K562 treated with DMSO at 1 percent for 24 hours (cell line): ENCODE data around the gene TCEAL7. TPM values are rescaled to one million over a fixed set of nuclear protein-coding genes. Genes with fewer than 3 reads are reported as not detected.

ENCODE experiments used
- total RNA-seq: library from RNA; unstranded; fragments of 300-600 nt; gene quantifications from 2 replicates; pipeline ENCODE4 v1.2.3, GENCODE V29; 2022; ENCODE audit warnings: low read depth; ENCODE audit not compliant: insufficient read depth

The TCEAL7 gene
- not detected in 2 replicates for total RNA-seq

DNA sequence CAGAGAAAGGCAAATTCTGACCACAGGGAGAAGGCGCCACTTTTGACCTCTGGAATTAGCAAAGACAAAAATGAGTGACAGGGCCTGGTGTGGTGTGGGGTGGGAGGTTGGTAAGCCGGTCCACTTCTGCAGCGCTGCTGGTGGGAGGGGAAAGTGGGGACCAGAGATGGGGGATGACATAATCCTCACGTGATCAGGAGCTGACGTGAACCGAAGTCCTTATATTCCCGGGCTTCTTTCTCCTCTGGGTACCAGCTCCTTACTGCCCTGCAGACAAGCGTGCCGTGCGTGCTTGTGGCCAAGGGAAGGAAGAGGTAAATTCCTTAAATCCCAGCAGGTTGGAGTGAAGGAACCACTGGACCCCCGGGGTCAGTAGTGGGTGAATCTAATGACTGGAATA lies at the start of gene TCEAL7:
TCEAL7 (plus strand) TSS at position 249 of the 400 bp plus-strand sequence. CDS start 1,165 bp downstream, outside the sequence.

DNA sequence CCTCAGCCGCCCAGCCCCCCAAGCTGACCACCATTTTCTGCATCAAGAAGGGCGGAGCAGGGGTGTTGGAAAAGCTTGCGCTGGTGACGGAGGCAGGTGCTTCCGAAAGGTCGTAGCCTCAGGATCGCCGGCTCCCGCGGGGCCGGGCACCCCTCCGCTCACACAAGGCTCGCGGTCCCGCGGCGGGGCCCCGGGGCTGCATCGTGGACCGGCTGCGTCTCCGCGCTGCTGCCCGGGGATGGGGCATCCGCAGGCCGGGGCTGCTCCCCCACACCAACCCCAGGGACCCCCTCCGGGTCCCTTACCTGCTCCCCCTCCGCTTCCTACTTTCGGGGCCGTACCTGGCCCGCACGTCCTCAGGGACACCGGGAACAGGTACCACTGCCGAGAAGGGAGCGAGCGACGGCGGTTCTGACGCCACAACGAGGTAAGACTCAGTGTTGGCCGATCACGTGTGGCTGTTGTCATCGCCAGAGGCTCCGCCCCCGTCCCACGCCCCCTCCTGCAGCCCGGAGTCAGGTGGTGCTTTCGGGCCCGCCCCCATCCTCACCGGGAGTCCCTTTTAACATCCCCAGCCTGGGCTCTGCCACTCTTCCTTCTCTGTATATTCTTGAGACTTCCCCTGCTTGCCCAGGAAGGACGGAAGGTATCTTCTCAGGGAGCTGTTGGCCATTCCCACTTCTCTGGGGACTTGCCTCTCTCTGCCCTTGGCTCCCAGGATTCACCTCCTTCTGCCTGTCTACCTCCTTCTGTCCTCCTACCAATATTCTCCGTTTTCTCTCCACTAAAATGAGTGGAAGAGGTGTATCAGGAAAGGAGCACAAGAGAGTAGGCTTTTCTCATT lies 19.3 kb upstream of the TCEAL7 start, which contains the start of gene BEX2:
BEX2 (minus strand) TSS at position 436 of the 844 bp plus-strand sequence. CDS start 1,014 bp downstream, outside the sequence.

DNA sequence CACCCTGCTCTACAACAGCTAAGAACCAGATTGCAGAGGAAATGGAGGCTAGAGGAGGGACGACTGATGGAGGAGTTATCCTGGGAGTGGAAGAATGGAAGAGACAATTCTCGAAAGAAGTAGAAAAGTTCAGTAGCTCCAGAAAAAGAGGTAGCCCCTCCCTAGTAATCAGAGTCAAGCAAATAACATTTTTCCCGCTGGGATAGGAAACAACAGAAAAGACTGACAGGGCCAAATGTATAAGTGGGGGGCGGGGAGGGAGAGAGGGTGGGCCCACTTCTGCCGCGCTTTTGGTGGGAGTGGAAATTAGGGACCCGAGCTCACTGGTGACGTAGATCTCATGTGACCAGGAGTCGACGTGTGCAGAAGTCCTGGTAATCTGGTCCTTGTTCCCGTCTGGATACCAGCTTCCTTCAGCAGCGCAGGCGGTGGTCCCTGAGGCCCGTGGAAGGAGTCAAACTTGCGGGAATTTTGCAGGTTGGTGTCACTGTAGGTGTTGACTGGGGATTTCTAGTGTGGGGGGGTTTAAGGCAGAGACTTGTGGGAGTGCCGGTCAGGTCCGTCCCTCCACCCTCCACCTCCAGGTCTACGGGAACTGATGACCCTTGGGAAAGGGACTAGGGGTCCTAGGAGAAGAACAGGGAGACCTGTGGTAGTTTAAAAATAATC lies 26.2 kb downstream of the TCEAL7 start, which contains the start of gene TCEAL9:
TCEAL9 (plus strand) TSS at position 377 of the 669 bp plus-strand sequence. CDS start 1,179 bp downstream, outside the sequence.

GRCh38 chrX:103376118-103376978 lies 46.3 kb downstream of the TCEAL7 start, which contains the start of gene BEX3:
Gene BEX3 (plus strand): TSS chrX:103376538. CDS start chrX:103377522, 984 bp downstream.

Other genes with a start within 250 kb of the TCEAL7 start
- gene NXF3, start 237.1 kb upstream of the TCEAL7 start, total RNA-seq: 2.5 and 3.0 TPM in 2 replicates
- gene BEX4, start 115.1 kb upstream of the TCEAL7 start, total RNA-seq: 98.3 and 109 TPM in 2 replicates
- gene TCEAL8, start 75.1 kb upstream of the TCEAL7 start, total RNA-seq: 30.8 and 40.5 TPM in 2 replicates
- gene TCEAL5, start 53.5 kb upstream of the TCEAL7 start, total RNA-seq: not detected in 2 replicates
- 26.0 and 32.8 TPM in 2 replicates for gene BEX2, start 19.2 kb upstream of the TCEAL7 start, total RNA-seq
- gene TCEAL9, start 26.3 kb downstream of the TCEAL7 start, total RNA-seq: 46.3 and 56.0 TPM in 2 replicates
- not detected in 2 replicates for gene BEX3, start 46.3 kb downstream of the TCEAL7 start, total RNA-seq
- gene RAB40A, start 189.2 kb downstream of the TCEAL7 start, total RNA-seq: 0.24 and 0.87 TPM in 2 replicates